Tongue (tissue), 2 donors: Measurements from ENCODE around the gene RHEBL1. TPM values are rescaled to one million over a fixed set of nuclear protein-coding genes. Genes with fewer than 3 reads are reported as not detected.

Experiments
- DNase-seq: peaks from one replicate; pipeline ENCODE4 v3.0.0-alpha.2; 2015
- total RNA-seq: library from RNA; depleted of rRNA; stranded (reverse); fragments of >200 nt; gene quantifications from one replicate; pipeline ENCODE4 v1.2.3, GENCODE V29; 2014

Gene RHEBL1
- total RNA-seq = 0.31 TPM

- peak; percentile 99 for DNase-seq
Observed at GRCh38 chr12:49069507-49070346, at the start of gene RHEBL1. Gene RHEBL1, minus strand, starts transcription at chr12:49069979. Its CDS starts 194 bp downstream, at chr12:49069785.

- DNase-seq = no peak
Observed at GRCh38 chr12:49111206-49111605, 41.4 kb upstream of the RHEBL1 start.

- peak; percentile 99 for DNase-seq
Observed at GRCh38 chr12:49110464-49111155, 40.8 kb upstream of the RHEBL1 start, which contains the start of gene LMBR1L. Gene LMBR1L, minus strand, starts transcription at chr12:49110847. Its CDS starts 292 bp downstream, at chr12:49110555.

GRCh38 chr12:49109641-49110463 lies 40.1 kb upstream of the RHEBL1 start:
- DNase-seq = peak; percentile 48

GRCh38 chr12:49108958-49109404 lies 39.2 kb upstream of the RHEBL1 start:
- no peak for DNase-seq

- no peak for DNase-seq
Observed at GRCh38 chr12:49105504-49106084, 35.8 kb upstream of the RHEBL1 start.

GRCh38 chr12:49104822-49105221 lies 35.0 kb upstream of the RHEBL1 start:
- no peak for DNase-seq

GRCh38 chr12:49100380-49100779 lies 30.6 kb upstream of the RHEBL1 start:
- no peak for DNase-seq

GRCh38 chr12:49098703-49099102 lies 28.9 kb upstream of the RHEBL1 start:
- no peak for DNase-seq

- peak; percentile 69 for DNase-seq
Observed at GRCh38 chr12:49098035-49098451, 28.3 kb upstream of the RHEBL1 start.

- DNase-seq = no peak
Observed at GRCh38 chr12:49097381-49097780, 27.6 kb upstream of the RHEBL1 start.

- DNase-seq = no peak
Observed at GRCh38 chr12:49094975-49095365, 25.2 kb upstream of the RHEBL1 start.

- DNase-seq = peak; percentile 44
Observed at GRCh38 chr12:49094160-49094974, 24.6 kb upstream of the RHEBL1 start, which contains the start of gene DHH. Gene DHH, minus strand, starts transcription at chr12:49094801. Its CDS starts 289 bp downstream, at chr12:49094512.

- no peak for DNase-seq
Observed at GRCh38 chr12:49093792-49094159, 24.0 kb upstream of the RHEBL1 start.

- DNase-seq = no peak
Observed at GRCh38 chr12:49092816-49093406, 23.1 kb upstream of the RHEBL1 start.

GRCh38 chr12:49092086-49092815 lies 22.5 kb upstream of the RHEBL1 start:
- DNase-seq = peak; percentile 56

GRCh38 chr12:49091836-49092085 lies 22.0 kb upstream of the RHEBL1 start:
- DNase-seq = no peak

- no peak for DNase-seq
Observed at GRCh38 chr12:49091056-49091835, 21.5 kb upstream of the RHEBL1 start.
